GM12878 (cell line): ENCODE data around the gene RAB12. TPM values are rescaled to one million over a fixed set of nuclear protein-coding genes. Genes with fewer than 3 reads are reported as not detected.

ENCODE experiments used
- CBX3 ChIP-seq: fragments of 200-600 bp; sonication (generic); IDR thresholded peaks from 2 replicates; pipeline ENCODE4 v1.6.1; 2016; ENCODE audit warnings: low read depth, borderline replicate concordance
- CUX1 ChIP-seq: IDR thresholded peaks from 2 replicates; pipeline ENCODE4 v1.6.1; 2012; ENCODE audit warnings: improper control_type of control experiment, low read depth, low read length; ENCODE audit not compliant: insufficient replicate concordance
- EGR1 ChIP-seq, 2 experiments: IDR thresholded peaks; 1 replicate in 1 of 2; 2 replicates in 1 of 2; pipeline ENCODE4 v1.6.1; 2011 to 2012; ENCODE audit warnings: low read depth in 2 of 2, low read length in 2 of 2, borderline replicate concordance in 1 of 2, mild to moderate bottlenecking in 1 of 2, moderate library complexity in 1 of 2
- HDAC6 ChIP-seq: fragments of 200-600 bp; sonication (generic); IDR thresholded peaks from one replicate; pipeline ENCODE4 v1.8.0; 2017; ENCODE audit warnings: antibody characterized with exemption; ENCODE audit not compliant: unreplicated experiment
- JUND ChIP-seq: IDR thresholded peaks from 2 replicates; pipeline ENCODE4 v1.6.1; 2012; ENCODE audit warnings: low read depth, mild to moderate bottlenecking, low read length, improper control_type of control experiment, moderate library complexity
- KDM1A ChIP-seq: fragments of 200-600 bp; sonication (generic); IDR thresholded peaks from 2 replicates; pipeline ENCODE4 v1.6.1; 2016; ENCODE audit warnings: borderline replicate concordance
- MAX ChIP-seq: IDR thresholded peaks from 2 replicates; pipeline ENCODE4 v1.6.1; 2012; ENCODE audit warnings: low read depth, low read length, improper control_type of control experiment
- NR2C2 ChIP-seq: IDR thresholded peaks from 2 replicates; pipeline ENCODE4 v1.6.1; 2011; ENCODE audit warnings: borderline replicate concordance, low read depth; ENCODE audit not compliant: control insufficient read depth, insufficient read length
- RAD21 ChIP-seq: IDR thresholded peaks from 2 replicates; pipeline ENCODE4 v1.6.1; 2011; ENCODE audit warnings: mild to moderate bottlenecking, low read depth, low read length, moderate library complexity; ENCODE audit not compliant: insufficient read depth
- RUNX3 ChIP-seq: IDR thresholded peaks from 2 replicates; pipeline ENCODE4 v1.6.1; 2012; ENCODE audit warnings: low read length, inconsistent platforms
- SREBF1 ChIP-seq: IDR thresholded peaks from 2 replicates; pipeline ENCODE4 v1.6.1; 2012; ENCODE audit warnings: mild to moderate bottlenecking, low read length
- SREBF2 ChIP-seq: IDR thresholded peaks from 2 replicates; pipeline ENCODE4 v1.6.1; 2012; ENCODE audit warnings: mild to moderate bottlenecking, low read length
- TAF1 ChIP-seq: IDR thresholded peaks from 2 replicates; pipeline ENCODE4 v1.6.1; 2011; ENCODE audit warnings: mild to moderate bottlenecking, low read depth, low read length, borderline replicate concordance
- TCF12 ChIP-seq: IDR thresholded peaks from 2 replicates; pipeline ENCODE4 v1.6.1; 2011; ENCODE audit warnings: low read depth, mild to moderate bottlenecking, low read length
- ZNF274 ChIP-seq: IDR thresholded peaks from one replicate; pipeline ENCODE4 v1.8.0; 2011; ENCODE audit not compliant: insufficient read length, insufficient read depth
- ZNF622 ChIP-seq: fragments of 450-650 bp; IDR thresholded peaks from 2 replicates; pipeline ENCODE4 v1.6.1; 2017; ENCODE audit warnings: mild to moderate bottlenecking, inconsistent platforms
- ZZZ3 ChIP-seq: IDR thresholded peaks from 2 replicates; pipeline ENCODE4 v1.6.1; 2011; ENCODE audit warnings: low read depth; ENCODE audit not compliant: control insufficient read depth, insufficient read length
- polyA plus RNA-seq, 11 experiments: library from polyadenylated mRNA; depleted of rRNA in 4 of 11; unstranded in 6 of 11; stranded (reverse) in 5 of 11; fragments of >200 nt; fragmentation: Nextera tagmentation in 4 of 11; fragmentation: Illumina TruSeq in 1 of 11; extraction: Ambion mirVana in 4 of 11; extraction: Trizol in 1 of 11; gene quantifications; 1 replicate in 1 of 11; 2 replicates in 10 of 11; pipeline versions ENCODE4 v1.2.1 to v1.2.3, GENCODE V29; 2011 to 2016; ENCODE audit warnings: inconsistent platforms in 2 of 11, missing spikeins in 2 of 11, low read depth in 1 of 11
- total RNA-seq, 4 experiments: library from RNA; depleted of rRNA in 3 of 4; stranded (reverse); fragments of >200 nt in 3 of 4; fragmentation: Illumina TruSeq in 1 of 4; extraction: Trizol in 1 of 4; gene quantifications; 2 replicates each; pipeline versions ENCODE4 v1.2.1 to v1.2.3, GENCODE V29; 2013 to 2021
- TF ChIP-seq, protein P1 (sequence below): IDR thresholded peaks from 2 replicates; pipeline ENCODE4 v1.6.1; 2012; ENCODE audit warnings: low read depth, low read length, improper control_type of control experiment
- TF ChIP-seq, protein P2 (sequence below): IDR thresholded peaks from 2 replicates; pipeline ENCODE4 v1.6.1; 2011; ENCODE audit warnings: mild to moderate bottlenecking, low read depth, low read length, moderate library complexity; ENCODE audit not compliant: insufficient replicate concordance
- TF ChIP-seq, protein P3 (sequence below): fragments of 450-650 bp; IDR thresholded peaks from 2 replicates; pipeline ENCODE4 v1.6.1; 2017; ENCODE audit warnings: mild to moderate bottlenecking

The RAB12 gene
- total and polyA plus RNA-seq, 10 of the 15 experiments (the other 5 are each of a cell fraction or from before 2014, with no cell fraction given) = 0.71 to 29.8 (median 14.0) TPM

DNA sequence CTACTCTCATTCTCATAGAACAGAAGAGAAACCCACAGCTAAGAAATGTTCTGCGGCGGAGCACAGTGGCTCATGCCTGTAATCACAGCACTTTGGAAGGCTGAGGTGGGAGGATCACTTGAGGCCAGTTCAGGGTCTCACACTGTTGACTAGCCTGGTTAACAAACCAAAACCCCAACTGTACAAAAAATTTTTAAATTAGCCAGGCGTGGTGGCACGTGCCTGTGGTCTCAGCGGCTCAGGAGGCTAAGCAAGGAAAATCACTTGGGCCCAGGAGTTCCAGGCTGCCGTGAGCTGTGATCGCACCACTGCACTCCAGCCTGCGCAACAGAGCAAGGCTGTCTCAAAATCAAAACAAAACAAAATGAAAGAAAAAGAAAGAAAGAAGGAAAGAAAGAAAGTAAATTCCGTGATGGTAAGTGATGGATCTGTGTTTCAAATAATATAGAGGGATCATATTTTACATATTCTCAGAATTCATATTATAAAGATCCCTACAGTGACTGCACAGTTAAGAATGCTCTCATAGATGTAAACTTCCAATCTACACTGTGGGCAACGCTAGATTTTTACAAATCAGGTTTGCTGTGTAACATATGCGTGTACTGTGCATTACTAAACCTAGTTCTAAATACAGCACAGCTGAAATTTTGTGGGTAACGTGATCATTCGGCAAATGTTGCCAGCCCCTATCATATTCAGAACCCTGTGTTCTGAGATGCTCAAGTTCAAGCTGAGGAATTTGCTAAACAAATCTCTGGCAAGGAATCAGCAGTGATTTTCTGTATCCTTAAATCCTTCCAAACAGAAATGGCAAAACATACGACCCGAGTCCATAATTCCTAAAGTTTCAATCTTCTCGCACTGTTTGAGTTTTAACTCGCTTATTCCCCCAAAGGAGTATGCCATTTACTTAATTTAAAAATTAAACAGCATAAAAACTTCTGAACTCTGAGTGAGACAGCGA, 1.2 kb upstream of the RAB12 start (continued):
- no peak for TF ChIP-seq SREBF1
- no peak for TF ChIP-seq JUND
- TF ChIP-seq EGR1 (IDR thresholded peaks at IDR 0.05; ENCODE audit: borderline replicate concordance in 1 of 2, low read depth in 2 of 2, low read length in 2 of 2) = no peak
- TF ChIP-seq ZNF274 = no peak
- TF ChIP-seq MAX = no peak
- no peak for TF ChIP-seq RAD21
- TF ChIP-seq SREBF2 = no peak
- TF ChIP-seq CUX1 = no peak
- TF ChIP-seq TCF12 = 0 out of 2 replicates have a peak, but pooled peaks have one; percentile 59
- no peak for TF ChIP-seq ZNF622
- peak; percentile 88 for TF ChIP-seq RUNX3
- no peak for TF ChIP-seq CBX3
- no peak for TF ChIP-seq HDAC6
- TF ChIP-seq, protein P1, sequence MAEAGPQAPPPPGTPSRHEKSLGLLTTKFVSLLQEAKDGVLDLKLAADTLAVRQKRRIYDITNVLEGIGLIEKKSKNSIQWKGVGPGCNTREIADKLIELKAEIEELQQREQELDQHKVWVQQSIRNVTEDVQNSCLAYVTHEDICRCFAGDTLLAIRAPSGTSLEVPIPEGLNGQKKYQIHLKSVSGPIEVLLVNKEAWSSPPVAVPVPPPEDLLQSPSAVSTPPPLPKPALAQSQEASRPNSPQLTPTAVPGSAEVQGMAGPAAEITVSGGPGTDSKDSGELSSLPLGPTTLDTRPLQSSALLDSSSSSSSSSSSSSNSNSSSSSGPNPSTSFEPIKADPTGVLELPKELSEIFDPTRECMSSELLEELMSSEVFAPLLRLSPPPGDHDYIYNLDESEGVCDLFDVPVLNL = no peak
- no peak for TF ChIP-seq KDM1A
- TF ChIP-seq ZZZ3 = no peak
- TF ChIP-seq NR2C2 = no peak
- peak; percentile 66 for TF ChIP-seq TAF1
- TF ChIP-seq, protein P2, sequence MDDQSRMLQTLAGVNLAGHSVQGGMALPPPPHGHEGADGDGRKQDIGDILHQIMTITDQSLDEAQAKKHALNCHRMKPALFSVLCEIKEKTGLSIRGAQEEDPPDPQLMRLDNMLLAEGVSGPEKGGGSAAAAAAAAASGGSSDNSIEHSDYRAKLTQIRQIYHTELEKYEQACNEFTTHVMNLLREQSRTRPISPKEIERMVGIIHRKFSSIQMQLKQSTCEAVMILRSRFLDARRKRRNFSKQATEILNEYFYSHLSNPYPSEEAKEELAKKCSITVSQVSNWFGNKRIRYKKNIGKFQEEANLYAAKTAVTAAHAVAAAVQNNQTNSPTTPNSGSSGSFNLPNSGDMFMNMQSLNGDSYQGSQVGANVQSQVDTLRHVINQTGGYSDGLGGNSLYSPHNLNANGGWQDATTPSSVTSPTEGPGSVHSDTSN = no peak
- TF ChIP-seq, protein P3, sequence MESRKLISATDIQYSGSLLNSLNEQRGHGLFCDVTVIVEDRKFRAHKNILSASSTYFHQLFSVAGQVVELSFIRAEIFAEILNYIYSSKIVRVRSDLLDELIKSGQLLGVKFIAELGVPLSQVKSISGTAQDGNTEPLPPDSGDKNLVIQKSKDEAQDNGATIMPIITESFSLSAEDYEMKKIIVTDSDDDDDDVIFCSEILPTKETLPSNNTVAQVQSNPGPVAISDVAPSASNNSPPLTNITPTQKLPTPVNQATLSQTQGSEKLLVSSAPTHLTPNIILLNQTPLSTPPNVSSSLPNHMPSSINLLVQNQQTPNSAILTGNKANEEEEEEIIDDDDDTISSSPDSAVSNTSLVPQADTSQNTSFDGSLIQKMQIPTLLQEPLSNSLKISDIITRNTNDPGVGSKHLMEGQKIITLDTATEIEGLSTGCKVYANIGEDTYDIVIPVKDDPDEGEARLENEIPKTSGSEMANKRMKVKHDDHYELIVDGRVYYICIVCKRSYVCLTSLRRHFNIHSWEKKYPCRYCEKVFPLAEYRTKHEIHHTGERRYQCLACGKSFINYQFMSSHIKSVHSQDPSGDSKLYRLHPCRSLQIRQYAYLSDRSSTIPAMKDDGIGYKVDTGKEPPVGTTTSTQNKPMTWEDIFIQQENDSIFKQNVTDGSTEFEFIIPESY = no peak
